Activated effector memory CD4-positive, alpha-beta T cell treated with anti-CD3 and anti-CD28 coated beads, Interleukin-2, amount 50 U/mL, for 16 hours (primary cell): ENCODE measurements around the gene STAT6.

ENCODE experiments used
- DNase-seq: peaks from one replicate; pipeline ENCODE4 v3.0.0-alpha.2; 2020

The STAT6 gene

GRCh38 chr12:57146092-57146491 lies 34.9 kb upstream of the STAT6 start:
- no peak for DNase-seq

GRCh38 chr12:57145460-57146059 lies 34.4 kb upstream of the STAT6 start:
- no peak for DNase-seq

- DNase-seq, result no peak
These were observed 32.3 kb upstream of the STAT6 start for GRCh38 chr12:57143454-57143853.

GRCh38 chr12:57142727-57143126 lies 31.6 kb upstream of the STAT6 start:
- DNase-seq, result no peak

- no peak for DNase-seq
These were observed 31.0 kb upstream of the STAT6 start for GRCh38 chr12:57142121-57142520.

- DNase-seq, result no peak
These were observed 30.1 kb upstream of the STAT6 start for GRCh38 chr12:57141249-57141648.

GRCh38 chr12:57139796-57140649 lies 28.9 kb upstream of the STAT6 start:
- DNase-seq, result no peak

- DNase-seq, result no peak
These were observed 27.5 kb upstream of the STAT6 start for GRCh38 chr12:57138526-57139272.

- no peak for DNase-seq
These were observed 24.6 kb upstream of the STAT6 start for GRCh38 chr12:57135527-57136326.

- DNase-seq, result no peak
These were observed 23.8 kb upstream of the STAT6 start for GRCh38 chr12:57134949-57135348.

GRCh38 chr12:57133916-57134315 lies 22.8 kb upstream of the STAT6 start:
- DNase-seq, result no peak

- no peak for DNase-seq
These were observed 21.9 kb upstream of the STAT6 start for GRCh38 chr12:57133013-57133569.

- no peak for DNase-seq
These were observed 21.0 kb upstream of the STAT6 start for GRCh38 chr12:57131896-57132744.

GRCh38 chr12:57130941-57131340 lies 19.8 kb upstream of the STAT6 start:
- DNase-seq, result no peak

- no peak for DNase-seq
These were observed 18.7 kb upstream of the STAT6 start for GRCh38 chr12:57129889-57130288.

GRCh38 chr12:57129321-57129842 lies 18.2 kb upstream of the STAT6 start:
- no peak for DNase-seq

GRCh38 chr12:57128519-57129247 lies 17.5 kb upstream of the STAT6 start:
- DNase-seq, result no peak

GRCh38 chr12:57127726-57128518 lies 16.8 kb upstream of the STAT6 start, which contains the start of gene LRP1:
Gene LRP1 (plus strand): TSS chr12:57128483. CDS start chr12:57128965, 482 bp downstream.
- peak; percentile 91 for DNase-seq

- DNase-seq, result peak; percentile 76
These were observed 16.1 kb upstream of the STAT6 start for GRCh38 chr12:57127101-57127725.
